MM.1S (cell line): ENCODE measurements around the gene PPP1R13B.

ENCODE experiments used
- EZH2 ChIP-seq: fragments of 300-600 bp; sonication (generic); optimal IDR thresholded peaks from 2 replicates; pipeline ENCODE3; 2017; ENCODE audit warnings: low read depth, mild to moderate bottlenecking, antibody characterized with exemption, low read length, mixed read lengths
- TF ChIP-seq, protein P1 (sequence below): fragments of 300-600 bp; sonication (generic); IDR thresholded peaks from 2 replicates; pipeline ENCODE4 v1.5.1; 2016; ENCODE audit warnings: antibody characterized with exemption, low read length, mixed read lengths

DNA sequence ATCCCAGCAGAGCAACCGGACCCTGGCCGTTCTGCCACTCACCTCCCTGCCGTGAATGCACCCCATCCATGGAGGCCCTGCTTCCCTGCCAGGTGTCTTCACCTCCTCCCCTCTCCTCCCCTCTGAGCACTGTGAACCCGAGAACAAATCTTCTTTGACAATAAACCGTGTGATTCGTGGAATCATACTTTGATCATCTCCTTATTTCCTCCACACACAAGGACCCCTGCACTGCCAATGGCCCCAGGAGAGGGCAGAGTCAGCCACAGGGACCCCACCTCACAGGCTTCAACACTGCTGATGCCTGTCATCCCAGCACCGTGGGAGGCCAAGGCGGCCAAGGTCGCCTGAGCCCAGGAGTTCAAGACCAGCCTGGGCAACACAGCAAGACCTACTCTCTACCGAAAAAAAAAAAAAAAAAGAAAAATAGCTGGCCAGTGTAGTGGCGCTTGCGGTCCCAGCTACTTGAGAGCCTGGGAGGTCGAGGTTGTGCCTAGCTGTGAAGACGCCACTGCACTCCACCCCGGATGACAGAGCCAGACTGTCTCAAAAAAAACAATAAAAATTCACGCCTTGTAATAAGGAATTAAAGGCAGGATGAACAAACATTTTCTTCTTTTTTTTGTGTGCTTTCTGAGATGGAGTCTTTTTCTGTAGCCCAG, 133.2 kb downstream of the PPP1R13B start:
- TF ChIP-seq, protein P1, sequence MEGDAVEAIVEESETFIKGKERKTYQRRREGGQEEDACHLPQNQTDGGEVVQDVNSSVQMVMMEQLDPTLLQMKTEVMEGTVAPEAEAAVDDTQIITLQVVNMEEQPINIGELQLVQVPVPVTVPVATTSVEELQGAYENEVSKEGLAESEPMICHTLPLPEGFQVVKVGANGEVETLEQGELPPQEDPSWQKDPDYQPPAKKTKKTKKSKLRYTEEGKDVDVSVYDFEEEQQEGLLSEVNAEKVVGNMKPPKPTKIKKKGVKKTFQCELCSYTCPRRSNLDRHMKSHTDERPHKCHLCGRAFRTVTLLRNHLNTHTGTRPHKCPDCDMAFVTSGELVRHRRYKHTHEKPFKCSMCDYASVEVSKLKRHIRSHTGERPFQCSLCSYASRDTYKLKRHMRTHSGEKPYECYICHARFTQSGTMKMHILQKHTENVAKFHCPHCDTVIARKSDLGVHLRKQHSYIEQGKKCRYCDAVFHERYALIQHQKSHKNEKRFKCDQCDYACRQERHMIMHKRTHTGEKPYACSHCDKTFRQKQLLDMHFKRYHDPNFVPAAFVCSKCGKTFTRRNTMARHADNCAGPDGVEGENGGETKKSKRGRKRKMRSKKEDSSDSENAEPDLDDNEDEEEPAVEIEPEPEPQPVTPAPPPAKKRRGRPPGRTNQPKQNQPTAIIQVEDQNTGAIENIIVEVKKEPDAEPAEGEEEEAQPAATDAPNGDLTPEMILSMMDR = no peak
- no peak for TF ChIP-seq EZH2
